ENCODE data around the gene AP3D1.

The AP3D1 gene

GRCh38 chr19:2060884-2061494 is 90.4 kb downstream of the AP3D1 start:
- DNase-seq (ENCODE audit: insufficient read length, low spot score) (peak; percentile 60), FAIRE-seq (no peak)
- TF ChIP-seq POLR2A (IDR thresholded peaks at IDR 0.05; ENCODE audit: low read depth, low read length): 0 out of 2 replicates have a peak, but pooled peaks have one; percentile 14

GRCh38 chr19:2059422-2060201 is 91.8 kb downstream of the AP3D1 start:
- FAIRE-seq (peak; percentile 52), DNase-seq (ENCODE audit: insufficient read length, low spot score) (peak; percentile 78)
- TF ChIP-seq POLR2A (IDR thresholded peaks at IDR 0.05; ENCODE audit: low read depth, low read length): no peak

- DNase-seq (ENCODE audit: insufficient read length, low spot score): no peak
- no peak for FAIRE-seq
- no peak for TF ChIP-seq POLR2A (IDR thresholded peaks at IDR 0.05; ENCODE audit: low read depth, low read length)
Measured at GRCh38 chr19:2058570-2059421, 92.6 kb downstream of the AP3D1 start.

- FAIRE-seq (no peak), DNase-seq (ENCODE audit: insufficient read length, low spot score) (no peak)
- no peak for TF ChIP-seq POLR2A (IDR thresholded peaks at IDR 0.05; ENCODE audit: low read depth, low read length)
Measured at GRCh38 chr19:2057484-2058469, 93.6 kb downstream of the AP3D1 start.

GRCh38 chr19:2056837-2057192 is 94.6 kb downstream of the AP3D1 start:
- FAIRE-seq (no peak), DNase-seq (ENCODE audit: insufficient read length, low spot score) (no peak)

GRCh38 chr19:2055931-2056836 is 95.2 kb downstream of the AP3D1 start:
- TF ChIP-seq POLR2A (IDR thresholded peaks at IDR 0.05; ENCODE audit: low read depth, low read length): peak; percentile 43; the same call in 1 of the 2 replicates
- FAIRE-seq (no peak), DNase-seq (ENCODE audit: insufficient read length, low spot score) (no peak)

More at GRCh38 chr19:2056837-2057192, 94.6 kb downstream of the AP3D1 start:
- no peak for TF ChIP-seq POLR2A (IDR thresholded peaks at IDR 0.05; ENCODE audit: low read depth, low read length)

GRCh38 chr19:2054763-2055162 is 96.6 kb downstream of the AP3D1 start:
- DNase-seq (ENCODE audit: insufficient read length, low spot score) (no peak), FAIRE-seq (no peak)
- TF ChIP-seq POLR2A (IDR thresholded peaks at IDR 0.05; ENCODE audit: low read depth, low read length): no peak

- no peak for DNase-seq (ENCODE audit: insufficient read length, low spot score)
- no peak for FAIRE-seq
- no peak for TF ChIP-seq POLR2A (IDR thresholded peaks at IDR 0.05; ENCODE audit: low read depth, low read length)
Measured at GRCh38 chr19:2053601-2054389, 97.6 kb downstream of the AP3D1 start.

GRCh38 chr19:2051773-2052704 is 99.3 kb downstream of the AP3D1 start:
- no peak for DNase-seq (ENCODE audit: insufficient read length, low spot score)
- no peak for FAIRE-seq
- TF ChIP-seq POLR2A (IDR thresholded peaks at IDR 0.05; ENCODE audit: low read depth, low read length): no peak

- no peak for FAIRE-seq
- peak; percentile 100 for TF ChIP-seq POLR2A (IDR thresholded peaks at IDR 0.05; ENCODE audit: low read depth, low read length)
- peak; percentile 86 for DNase-seq (ENCODE audit: insufficient read length, low spot score)
Measured at GRCh38 chr19:2050991-2051772, 100.2 kb downstream of the AP3D1 start, which contains the start of gene MKNK2. Gene MKNK2, minus strand, starts transcription at chr19:2051244. Its CDS starts 393 bp downstream, at chr19:2050851.

All from H54 (cell line).